ENCODE measurements around the gene SPRYD3. TPM values are rescaled to one million over a fixed set of nuclear protein-coding genes. Genes with fewer than 3 reads are reported as not detected.

Gene SPRYD3
- total RNA-seq, 4 donors from 2014 or later: 79.7 to 125 (median 99.1) TPM

DNA sequence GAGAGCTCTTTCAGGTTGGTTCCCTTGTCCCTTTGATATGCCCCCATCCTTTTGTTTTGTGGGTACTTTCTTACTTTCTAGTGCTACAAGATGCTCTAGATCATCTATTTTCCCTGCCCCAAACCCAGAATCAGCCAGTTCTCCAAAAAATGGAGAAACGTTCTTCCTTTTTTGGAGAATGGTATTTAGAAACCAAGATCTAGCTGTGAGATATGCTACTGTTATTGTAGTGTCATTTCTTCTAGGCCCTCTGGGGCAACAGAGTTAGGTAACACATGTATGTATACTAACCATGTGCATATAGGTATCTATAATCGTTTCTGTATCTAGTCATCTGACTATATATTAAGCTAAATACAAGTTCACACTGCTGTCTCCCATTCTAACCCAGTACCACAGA lies 11.4 kb upstream of the SPRYD3 start:
- intact Hi-C loops (cut with DNase I): no loop called here
- no peak overlapping the region for H3K27ac ChIP-seq (replicated peaks in 1 of 4)
- 72% methylated on average over 2 of the region's 2 CpGs for WGBS

DNA sequence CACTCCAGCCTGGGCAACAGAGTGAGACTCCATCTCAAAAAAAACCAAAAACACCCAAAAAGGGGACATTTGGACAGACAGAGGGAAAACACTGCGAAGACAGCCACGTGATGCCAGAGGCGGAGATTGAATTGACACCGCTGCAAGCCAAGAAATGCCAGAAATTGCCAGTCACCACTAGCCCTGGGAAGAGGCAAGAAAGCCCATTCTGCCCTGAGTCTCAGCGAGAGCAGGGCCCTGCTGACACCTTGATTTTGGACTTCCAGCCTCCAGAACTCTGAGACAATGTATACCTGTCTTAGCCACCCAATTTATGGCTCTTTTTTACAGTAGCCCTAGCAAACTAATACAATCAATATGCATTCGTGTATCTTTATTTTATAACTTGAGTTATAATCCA lies 10.9 kb upstream of the SPRYD3 start:
- Histone ChIP-seq H3K4me3 (no peak overlapping the region), H3K4me1 (peaks cover 0 to 4% (median 0%) of the 10 kb centered on the region in 4 donors), H3K36me3 (no peaks in the 10 kb centered on the region), H3K27ac (replicated peaks in 1 of 4) (no peak overlapping the region), H3K27me3 (no peaks in the 10 kb centered on the region), H3K9me3 (no peaks in the 10 kb centered on the region)
- intact Hi-C loops (cut with DNase I): no loop called here
- WGBS: over 99% methylated on average over 6 of the region's 6 CpGs
- DNase-seq (ENCODE audit: extremely low spot score): no peak
- TF ChIP-seq POLR2A (IDR thresholded peaks at IDR 0.05; ENCODE audit: low read depth): no peak
- TF ChIP-seq, protein P1, sequence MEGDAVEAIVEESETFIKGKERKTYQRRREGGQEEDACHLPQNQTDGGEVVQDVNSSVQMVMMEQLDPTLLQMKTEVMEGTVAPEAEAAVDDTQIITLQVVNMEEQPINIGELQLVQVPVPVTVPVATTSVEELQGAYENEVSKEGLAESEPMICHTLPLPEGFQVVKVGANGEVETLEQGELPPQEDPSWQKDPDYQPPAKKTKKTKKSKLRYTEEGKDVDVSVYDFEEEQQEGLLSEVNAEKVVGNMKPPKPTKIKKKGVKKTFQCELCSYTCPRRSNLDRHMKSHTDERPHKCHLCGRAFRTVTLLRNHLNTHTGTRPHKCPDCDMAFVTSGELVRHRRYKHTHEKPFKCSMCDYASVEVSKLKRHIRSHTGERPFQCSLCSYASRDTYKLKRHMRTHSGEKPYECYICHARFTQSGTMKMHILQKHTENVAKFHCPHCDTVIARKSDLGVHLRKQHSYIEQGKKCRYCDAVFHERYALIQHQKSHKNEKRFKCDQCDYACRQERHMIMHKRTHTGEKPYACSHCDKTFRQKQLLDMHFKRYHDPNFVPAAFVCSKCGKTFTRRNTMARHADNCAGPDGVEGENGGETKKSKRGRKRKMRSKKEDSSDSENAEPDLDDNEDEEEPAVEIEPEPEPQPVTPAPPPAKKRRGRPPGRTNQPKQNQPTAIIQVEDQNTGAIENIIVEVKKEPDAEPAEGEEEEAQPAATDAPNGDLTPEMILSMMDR (IDR thresholded peaks at IDR 0.05): no peak
- TF ChIP-seq POLR2AphosphoS5 (IDR thresholded peaks at IDR 0.05): no peak
- TF ChIP-seq EP300 (IDR thresholded peaks at IDR 0.05): no peak

More for the DNA sequence above, 11.4 kb upstream of the SPRYD3 start:
- DNase-seq (ENCODE audit: extremely low spot score): no peak
- Histone ChIP-seq H3K9me3 (no peaks in the 10 kb centered on the region), H3K4me1 (peaks cover 0 to 4% (median under 1%) of the 10 kb centered on the region in 4 donors), H3K36me3 (no peaks in the 10 kb centered on the region), H3K27me3 (no peaks in the 10 kb centered on the region), H3K4me3 (no peak overlapping the region)
- TF ChIP-seq POLR2A (IDR thresholded peaks at IDR 0.05; ENCODE audit: low read depth) (no peak), POLR2AphosphoS5 (IDR thresholded peaks at IDR 0.05) (no peak), EP300 (IDR thresholded peaks at IDR 0.05) (no peak)
- TF ChIP-seq, protein P1 (IDR thresholded peaks at IDR 0.05): no peak

DNA sequence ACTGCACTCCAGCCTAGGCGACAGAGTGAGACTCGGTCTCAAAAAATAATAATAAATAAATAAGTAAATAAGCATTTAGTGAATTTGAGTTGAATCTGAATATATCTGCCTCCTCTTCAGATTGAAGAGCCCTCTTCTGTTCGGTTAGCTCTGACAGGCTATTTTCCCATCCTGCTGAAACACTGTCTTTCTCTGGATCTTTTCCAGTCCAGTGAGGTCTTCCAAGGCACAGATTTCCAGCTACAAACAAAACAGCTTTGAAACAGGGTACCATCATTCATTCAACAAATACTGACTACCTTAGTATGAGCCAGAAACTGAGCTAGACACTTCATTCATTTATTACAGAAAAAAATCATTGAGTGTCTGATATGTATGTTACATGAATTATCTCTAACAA lies 7.2 kb upstream of the SPRYD3 start:
- WGBS: 81% methylated on average over 3 of the region's 3 CpGs
- H3K4me3 ChIP-seq: no peak overlapping the region
- no peaks in the 10 kb centered on the region for H3K9me3 ChIP-seq
- H3K27ac ChIP-seq (replicated peaks in 1 of 4): no peak overlapping the region
- DNase-seq (ENCODE audit: extremely low spot score): no peak
- TF ChIP-seq POLR2A (IDR thresholded peaks at IDR 0.05; ENCODE audit: low read depth): no peak
- no peak for TF ChIP-seq EP300 (IDR thresholded peaks at IDR 0.05)
- no peak for TF ChIP-seq POLR2AphosphoS5 (IDR thresholded peaks at IDR 0.05)
- TF ChIP-seq, protein P1 (IDR thresholded peaks at IDR 0.05): no peak
- H3K27me3 ChIP-seq: no peaks in the 10 kb centered on the region
- no peaks in the 10 kb centered on the region for H3K36me3 ChIP-seq
- intact Hi-C loops (cut with DNase I): no loop called here
- no peaks in the 10 kb centered on the region for H3K4me1 ChIP-seq

DNA sequence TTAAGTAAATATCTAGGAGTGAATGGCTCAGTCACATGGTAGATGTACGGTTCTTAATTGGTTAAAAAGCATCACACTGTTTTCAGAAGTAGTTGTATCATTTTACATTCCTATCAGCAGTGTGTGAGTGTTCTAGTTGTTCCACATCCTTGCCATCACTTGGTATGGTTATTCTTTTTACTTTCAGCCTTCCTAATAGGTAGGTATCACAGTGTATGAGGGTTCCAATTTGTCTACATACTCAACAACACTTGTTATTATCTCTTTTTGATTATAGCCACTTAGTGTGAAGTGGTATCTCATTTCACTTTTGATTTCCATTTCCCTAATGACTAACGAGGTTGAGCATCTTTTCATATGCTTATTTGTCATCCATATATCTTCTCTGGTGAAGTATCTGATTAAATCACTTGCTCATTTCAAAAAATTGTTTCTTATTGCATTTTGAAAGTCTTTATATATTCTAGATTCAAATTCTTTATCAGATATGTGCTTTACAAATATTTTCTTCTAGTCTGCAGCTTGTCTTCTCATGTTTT lies 3.5 kb upstream of the SPRYD3 start:
- WGBS: 76% methylated on average over 2 of the region's 2 CpGs
- Histone ChIP-seq H3K9me3 (no peaks in the 10 kb centered on the region), H3K4me1 (peaks cover 16 to 28% (median 26%) of the 10 kb centered on the region in 4 donors), H3K27ac (replicated peaks in 1 of 4) (no peak overlapping the region), H3K36me3 (peaks cover 0 to 3% (median 0%) of the 10 kb centered on the region in 4 donors), H3K27me3 (no peaks in the 10 kb centered on the region), H3K4me3 (no peak overlapping the region)
- intact Hi-C loops (cut with DNase I): no loop called here
- no peak for DNase-seq (ENCODE audit: extremely low spot score)
- TF ChIP-seq EP300 (IDR thresholded peaks at IDR 0.05) (no peak), POLR2AphosphoS5 (IDR thresholded peaks at IDR 0.05) (no peak), POLR2A (IDR thresholded peaks at IDR 0.05; ENCODE audit: low read depth) (no peak)
- TF ChIP-seq, protein P1 (IDR thresholded peaks at IDR 0.05): no peak

Measured in esophagus muscularis mucosa (tissue), 4 donors.